DMS 273 treated with DMSO at 0.1 percent for 48 hours (cell line): ENCODE measurements around the gene PLK3.
"Not testable (repeated sequence)": the region's sequence is repeated elsewhere in the genome, so short reads cannot be mapped to it uniquely, and the experiment has no call there.

ENCODE experiments used
- DNase-seq: peaks from one replicate; lab custom pipeline; 2025; lab: John Stamatoyannopoulos, UW

The PLK3 gene

DNA sequence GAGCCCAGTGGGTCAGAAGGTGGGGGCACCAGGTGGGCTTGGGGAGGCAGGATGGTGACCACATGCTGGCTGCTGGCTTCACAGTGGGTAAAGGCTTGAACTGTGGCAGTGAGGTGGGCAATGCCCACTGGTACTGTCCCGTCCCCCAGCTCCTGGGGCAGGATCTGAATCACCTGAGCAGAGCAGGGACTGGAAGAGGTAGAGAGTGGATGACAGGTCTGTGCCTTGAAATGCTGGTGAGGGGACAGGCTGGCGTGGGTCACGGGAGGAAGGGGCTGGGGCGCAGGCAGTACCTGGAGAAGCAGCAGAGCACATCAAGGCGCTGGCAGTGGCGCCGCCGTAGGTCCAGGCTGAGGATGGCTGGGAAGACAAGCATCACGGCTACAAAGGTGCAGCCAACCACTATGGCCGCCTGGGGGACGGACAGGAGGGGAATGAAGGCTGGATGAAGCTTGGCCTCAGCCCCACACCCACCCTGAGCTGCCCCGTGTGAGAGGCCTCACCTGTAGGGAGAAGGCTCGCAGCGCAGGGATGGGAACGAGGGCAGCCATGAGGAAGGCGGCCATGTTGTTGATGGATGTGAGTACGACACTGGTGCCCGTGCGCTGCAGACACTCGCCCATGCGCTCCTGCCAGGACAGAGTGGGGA lies 27.9 kb downstream of the PLK3 start:
- no peak for DNase-seq

DNA sequence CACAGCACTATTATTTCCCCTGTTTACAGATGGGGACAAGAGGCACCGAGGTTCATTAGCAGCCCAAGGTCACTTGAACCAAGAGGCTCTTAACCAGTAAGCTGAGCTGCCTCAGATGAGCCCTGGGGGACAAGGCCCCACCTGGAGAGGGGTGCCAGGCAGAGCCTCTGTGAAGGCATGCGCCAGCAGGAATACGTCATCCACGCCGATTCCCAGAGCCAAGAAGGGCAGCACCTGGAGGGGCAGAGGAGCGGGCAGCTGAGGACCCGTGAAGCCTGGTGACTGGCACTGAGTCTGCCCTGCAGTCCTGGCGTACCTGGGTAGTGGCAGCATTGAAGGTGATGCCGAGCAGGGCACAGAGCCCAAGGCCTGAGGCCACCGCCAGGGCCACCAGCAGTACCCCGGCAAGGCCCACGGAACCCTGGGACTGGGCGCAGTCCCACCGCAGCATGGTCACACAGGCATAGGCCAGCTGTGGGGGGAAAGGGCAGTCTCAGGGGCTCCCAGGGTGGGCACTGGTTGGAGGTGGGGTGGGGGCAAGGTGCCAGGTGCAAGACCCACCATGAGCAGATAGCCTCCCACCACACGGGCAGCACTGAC lies 28.8 kb downstream of the PLK3 start:
- DNase-seq = no peak

- no peak for DNase-seq
Observed at GRCh38 chr1:44829506-44830384, 29.6 kb downstream of the PLK3 start.

GRCh38 chr1:44830900-44831304 lies 30.7 kb downstream of the PLK3 start:
- DNase-seq = no peak

GRCh38 chr1:44831516-44831915 lies 31.3 kb downstream of the PLK3 start:
- DNase-seq = no peak

DNA sequence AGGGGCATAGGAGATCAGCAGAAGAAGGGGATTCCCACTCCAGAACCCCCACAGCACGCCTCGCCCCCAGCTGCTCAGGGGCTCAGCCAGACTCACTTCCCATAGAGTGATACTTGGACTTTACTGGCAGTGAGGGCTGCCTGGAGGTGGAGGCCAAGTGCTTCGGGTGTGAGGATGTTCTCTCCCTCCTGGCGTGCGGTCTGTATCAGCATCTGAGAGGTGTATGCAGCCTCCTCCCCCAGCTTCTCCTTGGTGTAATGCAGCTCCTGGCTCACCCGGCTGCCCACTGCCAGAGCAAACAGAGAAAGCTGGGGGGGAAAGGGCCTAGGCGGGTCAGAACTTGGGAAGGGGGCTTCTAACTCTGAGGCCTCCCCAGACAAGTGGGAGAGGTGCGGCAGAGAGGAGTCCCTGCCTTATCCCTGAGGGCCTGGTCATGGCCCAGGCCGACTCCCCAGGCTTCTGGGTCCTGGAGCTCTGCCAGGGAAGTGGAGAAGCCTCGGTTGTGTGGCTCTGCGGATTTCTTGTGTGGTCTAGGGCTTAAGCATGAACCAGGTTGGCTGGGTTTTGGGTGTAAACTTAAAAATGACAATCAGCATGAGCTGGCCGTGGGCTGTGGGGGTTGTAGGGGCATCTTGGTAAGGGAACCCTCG lies 32.0 kb downstream of the PLK3 start:
- DNase-seq = no peak

DNA sequence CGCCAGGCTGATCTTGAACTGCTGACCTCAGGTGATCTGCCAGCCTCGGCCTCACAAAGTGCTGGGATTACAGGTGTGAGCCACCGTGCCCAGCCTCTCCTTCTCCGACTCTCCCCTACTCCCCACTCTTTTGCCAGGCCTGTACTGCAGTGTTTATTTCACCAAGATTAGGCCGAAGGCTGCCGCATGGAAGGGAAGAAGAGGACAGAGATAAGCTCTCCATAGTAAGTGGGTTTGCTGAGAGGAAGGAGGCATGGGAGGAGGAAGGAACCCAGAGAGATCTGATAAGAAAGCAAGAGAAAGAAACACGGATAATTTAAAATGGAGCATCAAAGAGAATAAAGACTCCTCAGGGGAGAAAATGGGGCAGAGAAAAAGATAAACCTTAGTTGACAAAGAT lies 34.2 kb downstream of the PLK3 start:
- no peak for DNase-seq

DNA sequence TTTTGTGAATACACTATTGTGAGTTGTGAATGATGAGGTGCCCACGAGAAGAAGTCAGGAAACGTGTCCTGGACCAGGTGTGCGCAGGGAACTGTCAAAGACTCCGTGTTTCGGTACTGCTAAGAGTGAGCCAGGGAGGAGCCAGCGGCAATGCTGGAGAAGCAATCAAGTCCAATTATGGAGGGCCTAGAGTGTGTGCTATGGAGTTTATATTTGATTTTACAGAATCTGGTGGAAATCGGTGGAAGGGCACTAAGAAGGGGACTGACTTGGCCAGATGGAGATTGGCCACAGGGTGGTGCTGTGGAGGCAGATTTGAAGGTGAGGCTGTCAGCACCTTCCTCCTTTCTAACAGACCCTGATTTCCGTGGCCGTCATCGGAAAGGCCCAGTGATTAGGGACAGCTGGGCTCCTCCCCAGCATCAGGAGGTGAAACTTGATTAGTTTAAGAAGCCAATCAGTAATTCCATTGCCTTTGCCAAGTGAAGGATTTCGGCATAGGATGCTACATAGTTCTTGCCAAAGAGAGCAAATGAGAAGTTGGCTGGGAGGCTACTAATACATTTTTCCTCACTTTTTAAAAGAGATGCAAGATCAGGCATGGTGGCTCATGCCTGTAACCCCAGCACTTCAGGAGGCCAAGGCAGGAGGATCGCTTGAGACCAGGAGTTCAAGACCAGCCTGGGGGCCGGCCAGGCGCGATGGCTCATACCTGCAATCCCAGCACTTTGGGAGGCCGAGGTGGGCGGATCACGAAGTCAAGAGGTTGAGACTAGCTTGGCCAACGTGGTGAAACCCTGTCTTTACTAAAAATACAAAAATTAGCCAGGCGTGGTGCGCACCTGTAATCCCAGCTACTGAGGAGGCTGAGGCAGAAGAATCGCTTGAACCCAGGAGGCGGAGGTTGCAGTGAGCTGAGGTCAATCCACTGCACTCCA lies 35.8 kb downstream of the PLK3 start:
- DNase-seq = peak; percentile 48

DNA sequence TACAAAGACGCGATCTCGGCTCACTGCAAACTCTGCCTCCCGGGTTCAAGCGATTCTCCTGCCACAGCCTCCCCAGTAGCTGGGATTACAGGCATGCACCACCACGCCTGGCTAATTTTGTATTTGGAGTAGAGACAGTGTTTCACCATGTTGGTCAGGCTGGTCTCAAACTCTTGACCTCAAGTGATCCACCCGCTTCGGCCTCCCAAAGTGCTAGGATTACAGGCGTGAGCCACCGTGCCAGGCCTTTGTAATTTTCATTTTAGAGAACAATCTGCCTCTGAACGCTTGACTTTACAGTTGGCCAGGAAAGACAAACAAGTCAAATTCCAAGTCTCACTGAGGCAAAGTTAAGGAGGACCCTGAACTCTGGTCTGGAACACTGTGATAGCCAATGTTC lies 38.1 kb downstream of the PLK3 start:
- DNase-seq = not testable (repeated sequence)

- DNase-seq = peak; percentile 54
Observed at GRCh38 chr1:44839576-44839975, 39.4 kb downstream of the PLK3 start.

DNA sequence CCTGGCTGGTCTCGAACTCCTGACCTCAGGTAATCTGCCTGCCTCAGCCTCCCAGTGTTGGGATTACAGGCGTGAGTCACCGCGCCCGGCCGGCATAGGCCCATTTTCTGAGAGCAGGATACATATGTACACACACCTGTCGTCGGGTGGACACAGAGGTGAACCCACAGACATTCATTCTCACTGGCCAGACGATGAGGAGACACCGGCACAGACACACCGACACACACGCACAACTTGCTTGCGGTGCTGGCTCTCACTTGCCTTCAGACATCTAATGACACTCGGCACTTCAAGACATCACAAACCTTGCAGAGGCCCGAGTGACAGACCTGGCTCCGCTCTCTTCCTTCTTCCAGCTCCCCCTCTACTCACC lies 42.3 kb downstream of the PLK3 start:
- DNase-seq = no peak

GRCh38 chr1:44842862-44843655 lies 42.9 kb downstream of the PLK3 start, which contains the start of gene PTCH2:
PTCH2 (minus strand) TSS chr1:44843253; CDS start chr1:44842932, 321 bp downstream.
- DNase-seq = peak; percentile 35

- DNase-seq = no peak
Observed at GRCh38 chr1:44846985-44847384, 46.8 kb downstream of the PLK3 start.

- no peak for DNase-seq
Observed at GRCh38 chr1:44847845-44848244, 47.7 kb downstream of the PLK3 start.

DNA sequence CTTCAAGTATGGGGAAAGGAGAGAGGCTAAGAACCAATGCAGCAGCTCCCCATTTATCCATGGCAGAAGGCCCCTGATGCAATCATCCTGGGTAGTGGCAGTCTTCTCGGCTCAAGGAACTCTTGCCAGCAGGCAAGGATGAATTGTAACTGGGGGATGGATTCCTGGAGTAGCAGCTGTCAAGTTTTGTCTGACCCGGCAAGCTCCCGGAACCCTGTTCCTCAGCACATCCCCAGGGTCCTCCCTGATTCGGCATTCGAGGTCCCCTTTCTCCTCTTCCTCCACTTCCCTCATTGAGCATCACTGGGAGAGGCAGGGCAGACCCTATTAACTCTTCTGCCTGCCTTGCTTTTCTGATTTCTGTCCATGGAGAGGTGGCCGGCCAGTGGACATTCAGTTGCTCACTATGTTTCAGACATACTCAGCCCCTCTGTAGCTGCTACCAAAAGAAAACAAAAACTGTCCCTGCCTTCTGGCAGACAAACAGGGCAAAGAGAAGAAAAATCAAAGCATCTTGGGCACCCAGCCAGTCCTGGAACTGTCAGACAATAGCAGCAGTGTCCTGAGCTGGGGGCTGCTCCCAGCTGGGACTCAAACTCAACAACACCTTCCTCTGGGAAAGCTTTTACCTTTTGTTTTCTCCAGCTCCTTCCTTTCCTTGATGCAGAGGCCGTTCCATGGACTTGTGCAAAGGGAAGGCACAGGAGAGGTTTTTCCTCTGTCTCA lies 48.4 kb downstream of the PLK3 start:
- DNase-seq = no peak

- DNase-seq = no peak
Observed at GRCh38 chr1:44849575-44850132, 49.5 kb downstream of the PLK3 start.

DNA sequence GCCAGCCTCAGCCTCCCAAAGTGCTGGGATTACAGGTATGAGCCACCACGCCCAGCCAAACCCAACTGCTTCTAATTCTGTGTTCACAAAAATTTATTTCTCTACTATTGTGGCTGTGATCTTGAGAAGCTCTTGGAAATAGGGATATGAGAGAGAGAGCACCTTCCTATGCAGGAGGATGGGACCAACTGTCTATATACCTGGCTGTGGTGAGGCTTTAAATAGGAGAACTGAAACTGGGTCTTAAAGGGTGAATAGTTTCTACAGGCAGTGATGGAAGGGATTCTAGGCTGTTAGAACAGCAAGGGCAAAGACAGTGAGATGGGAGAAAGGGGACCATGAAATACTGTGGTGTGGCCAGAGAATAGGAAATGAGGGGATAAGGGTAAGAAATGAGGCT lies 51.1 kb downstream of the PLK3 start:
- no peak for DNase-seq

- no peak for DNase-seq
Observed at GRCh38 chr1:44853201-44853600, 53.0 kb downstream of the PLK3 start.

GRCh38 chr1:44854970-44855369 lies 54.8 kb downstream of the PLK3 start:
- DNase-seq = no peak
